Hematopoietic multipotent progenitor cell treated with erythropoietin and hydrocortisone succinate and interleukin-3 and kit ligand, for 6 days (in vitro differentiated cells): ENCODE measurements around the gene DGKI.
"Not testable (repeated sequence)": the region's sequence is repeated elsewhere in the genome, so short reads cannot be mapped to it uniquely, and the experiment has no call there.

Source experiments
- DNase-seq: peaks from one replicate; pipeline ENCODE4 v3.0.0-alpha.2; 2015

The DGKI gene

DNA sequence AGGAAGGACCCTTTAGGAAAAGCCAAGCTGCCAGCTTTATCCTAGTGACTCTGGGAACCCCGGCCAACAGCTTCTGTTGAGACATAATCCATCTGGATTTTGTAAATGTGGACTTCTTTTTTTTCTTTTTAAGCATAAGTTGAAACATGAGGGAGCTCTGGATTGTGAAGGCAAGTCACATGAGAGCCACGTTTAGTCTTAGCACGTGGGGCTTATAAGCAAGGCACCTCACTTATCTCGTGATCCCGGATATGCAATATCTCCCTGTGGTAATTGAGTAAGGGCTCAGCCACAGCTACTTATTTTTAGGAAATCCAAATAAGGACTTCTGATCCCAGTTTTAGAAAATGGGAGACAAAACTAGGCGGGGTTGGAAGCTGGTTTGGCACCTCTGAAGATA lies 392.0 kb downstream of the DGKI start:
- DNase-seq, result no peak

DNA sequence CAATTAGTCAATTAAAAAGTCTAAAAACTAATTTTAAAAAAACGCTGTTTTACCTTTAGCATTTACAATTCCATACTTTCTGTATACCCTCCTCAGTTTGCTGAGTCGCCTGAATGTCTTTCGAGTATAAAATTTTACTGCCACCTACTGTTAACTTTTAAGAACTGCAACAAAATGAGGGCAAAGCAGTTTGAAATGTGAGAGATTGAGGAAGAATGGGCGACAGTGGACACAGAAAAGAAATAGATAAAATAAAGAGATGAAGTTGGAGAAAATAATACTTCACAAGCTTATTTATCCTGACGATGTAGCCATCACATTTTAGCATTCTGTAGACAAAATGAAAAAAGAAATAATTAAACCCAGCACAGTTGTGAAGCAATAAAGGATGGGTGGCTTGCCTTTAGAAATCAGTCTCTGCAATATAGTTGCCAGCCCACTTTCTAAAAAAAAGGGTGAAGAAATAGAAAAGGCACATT lies 392.5 kb downstream of the DGKI start:
- DNase-seq, result peak; percentile 61

DNA sequence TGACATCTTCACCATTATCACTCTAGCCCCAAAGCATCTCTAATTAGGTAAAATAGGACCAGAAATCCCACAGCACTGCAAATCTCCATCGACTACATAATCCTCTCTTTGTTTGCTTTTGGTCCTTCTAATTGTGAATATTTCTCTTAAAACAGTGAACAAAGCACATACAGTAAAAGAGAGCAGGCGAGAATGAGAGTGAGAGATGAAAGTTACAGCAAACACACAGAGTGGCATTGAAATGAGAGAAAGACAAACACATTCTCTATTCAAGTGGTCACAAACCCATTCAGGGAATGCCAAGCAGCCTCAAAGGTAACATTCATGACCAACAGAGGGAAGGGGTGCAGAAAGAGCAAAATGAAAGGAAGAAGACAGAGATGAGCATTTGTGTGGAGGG lies 393.4 kb downstream of the DGKI start:
- DNase-seq, result no peak

DNA sequence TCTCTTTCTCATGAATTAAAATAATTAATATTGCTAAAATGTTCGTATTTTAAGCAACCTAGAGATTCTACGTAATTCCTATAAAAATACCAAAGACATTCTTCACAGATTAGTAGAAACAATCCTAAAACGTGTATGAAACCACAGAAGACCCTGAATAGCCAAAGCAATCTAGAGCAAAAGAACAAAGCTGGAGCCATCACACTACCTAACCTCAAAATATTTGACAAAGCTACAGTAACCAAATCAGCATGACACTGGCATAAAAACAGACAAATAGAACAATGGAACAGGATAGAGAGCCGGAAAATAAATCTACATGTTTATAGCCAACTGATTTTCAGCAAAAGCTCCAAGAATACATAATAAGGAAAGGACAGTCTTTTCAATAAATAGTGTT lies 397.8 kb downstream of the DGKI start:
- DNase-seq, result no peak

DNA sequence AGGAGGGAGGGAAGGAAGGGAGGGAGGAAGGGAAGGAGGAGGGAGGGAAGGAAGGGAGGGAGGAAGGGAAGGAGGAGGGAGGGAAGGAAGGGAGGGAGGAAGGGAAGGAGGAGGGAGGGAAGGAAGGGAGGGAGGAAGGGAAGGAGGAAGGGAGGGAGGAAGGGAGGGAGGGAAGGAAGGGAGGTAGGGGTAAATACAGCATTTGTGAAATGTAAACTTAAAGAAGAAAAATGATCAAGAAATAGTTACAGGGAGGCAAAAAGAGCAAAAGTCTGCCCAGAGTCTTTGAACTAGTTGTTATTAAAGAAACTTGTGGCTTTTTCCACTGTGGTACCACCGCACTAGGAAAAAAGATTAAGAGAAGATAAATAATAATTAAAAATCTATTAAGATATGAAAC lies 398.2 kb downstream of the DGKI start:
- DNase-seq, result not testable (repeated sequence)

DNA sequence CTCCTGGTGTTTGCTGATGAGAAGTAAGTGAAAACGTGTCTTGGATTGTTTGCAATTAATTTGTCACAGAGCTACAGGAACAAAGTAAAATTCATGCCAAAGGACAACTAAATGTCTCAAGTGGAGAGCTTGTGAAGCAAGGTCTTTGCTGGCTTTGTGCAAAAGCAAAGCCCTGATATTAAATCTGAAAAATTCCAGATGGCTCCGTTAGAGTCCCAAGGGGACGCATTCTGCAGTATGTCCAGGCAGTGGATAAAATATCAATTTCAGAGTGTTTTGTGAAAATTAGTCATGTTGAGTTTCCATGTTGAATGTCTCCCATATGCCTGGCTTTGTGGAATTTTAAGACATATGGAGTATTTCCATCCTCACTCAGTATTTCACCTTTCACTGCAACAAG lies 400.7 kb downstream of the DGKI start:
- DNase-seq, result no peak

DNA sequence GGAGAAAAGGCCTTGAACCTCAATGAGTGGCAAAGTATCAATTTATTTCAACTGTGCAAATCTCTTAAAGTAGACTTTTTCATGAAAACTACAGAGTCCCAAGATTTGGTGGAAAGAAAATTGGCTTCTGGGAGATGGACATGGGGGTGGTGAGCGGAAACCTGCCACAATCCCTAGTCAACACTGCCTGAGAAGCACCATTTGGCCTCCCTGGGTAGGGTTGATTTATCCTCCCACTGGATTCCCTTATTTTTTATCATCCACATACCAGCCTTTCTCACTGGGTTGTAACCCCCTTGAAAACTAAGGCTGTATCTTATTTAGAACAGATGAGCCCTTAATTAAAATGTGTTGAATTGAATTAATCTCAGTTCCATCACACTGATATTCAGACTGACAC lies 401.5 kb downstream of the DGKI start:
- DNase-seq, result no peak

DNA sequence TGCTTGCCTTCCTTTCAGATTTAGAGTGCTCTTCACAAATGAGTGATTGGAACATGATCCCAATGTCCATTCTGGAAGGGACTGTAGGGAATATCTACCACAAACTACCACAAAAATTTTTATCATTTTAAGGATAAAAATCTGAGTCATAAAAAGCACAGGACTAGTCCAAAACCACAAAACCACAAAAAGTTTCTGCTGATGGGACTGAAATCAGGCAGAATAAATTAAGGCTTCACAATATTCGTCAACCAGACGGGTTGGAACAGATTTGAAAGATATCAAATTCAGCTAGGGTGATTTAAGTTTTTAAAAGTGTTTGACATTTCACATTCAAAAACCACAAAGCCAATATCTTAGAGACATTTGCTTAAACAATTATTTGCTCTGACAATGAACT lies 403.2 kb downstream of the DGKI start:
- no peak for DNase-seq

DNA sequence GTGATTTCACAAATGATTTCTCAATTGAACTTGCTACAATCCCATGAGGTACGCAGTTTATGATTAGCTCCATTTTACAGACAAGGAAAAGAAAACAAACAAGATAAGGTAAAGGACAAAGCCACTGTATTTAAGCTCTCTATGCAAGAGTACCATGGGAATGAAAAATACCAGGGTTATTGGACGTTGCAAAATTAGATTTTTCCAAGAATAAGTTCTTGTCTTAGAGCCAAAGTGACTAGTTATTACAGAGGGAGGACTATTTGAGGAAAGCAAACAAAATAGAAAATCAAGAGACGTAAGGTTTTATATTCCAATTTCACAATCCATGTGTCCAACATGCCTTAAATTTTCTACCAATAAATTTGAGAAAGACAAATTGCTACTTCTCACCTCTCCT lies 405.3 kb downstream of the DGKI start:
- DNase-seq, result no peak

DNA sequence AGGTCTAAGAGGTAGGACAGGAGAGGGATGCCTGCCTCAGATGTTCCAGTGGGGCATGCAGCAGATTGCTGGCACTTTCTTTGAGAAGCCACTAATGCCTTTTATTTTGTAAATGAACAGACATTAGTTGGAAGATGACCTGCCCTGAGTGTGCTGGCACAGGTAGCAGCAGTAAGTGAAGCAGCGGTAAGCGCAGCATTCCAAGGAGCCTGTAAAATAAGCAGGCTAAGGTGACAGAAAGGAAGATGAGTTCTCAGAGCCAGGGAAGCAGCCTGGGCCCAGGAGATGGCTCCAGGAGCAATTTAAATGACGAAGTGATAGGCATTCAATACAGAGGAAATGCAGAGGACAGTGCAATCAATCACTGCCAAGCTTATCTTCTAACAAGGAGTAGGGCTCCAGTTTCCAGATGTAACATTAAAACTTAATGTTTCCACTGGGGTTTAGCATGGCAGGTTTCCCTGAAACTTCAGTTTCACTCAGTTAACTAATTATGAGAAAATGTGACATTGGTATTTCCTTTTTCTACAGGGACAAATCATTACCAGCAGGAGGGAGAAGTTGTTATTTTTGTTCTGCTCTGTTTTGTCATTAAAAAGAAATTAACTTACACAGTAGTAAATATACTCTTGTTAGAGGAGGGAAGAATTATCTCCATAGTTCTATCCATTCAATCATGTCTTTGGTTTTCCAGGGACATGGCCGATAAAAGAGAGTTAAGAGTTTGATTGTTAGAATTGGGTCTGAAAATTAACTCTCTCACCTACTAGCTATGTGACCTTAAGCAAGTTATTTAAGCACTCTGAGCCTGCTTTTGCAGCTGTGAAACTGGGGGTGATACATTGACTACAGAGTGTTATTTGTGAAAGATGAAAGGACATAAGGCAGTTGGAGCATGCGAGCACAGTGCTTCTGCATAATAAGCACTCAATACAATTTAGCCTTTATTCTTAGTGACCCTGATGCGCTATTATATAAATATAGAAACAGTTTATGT lies 406.6 kb downstream of the DGKI start:
- DNase-seq, result no peak

DNA sequence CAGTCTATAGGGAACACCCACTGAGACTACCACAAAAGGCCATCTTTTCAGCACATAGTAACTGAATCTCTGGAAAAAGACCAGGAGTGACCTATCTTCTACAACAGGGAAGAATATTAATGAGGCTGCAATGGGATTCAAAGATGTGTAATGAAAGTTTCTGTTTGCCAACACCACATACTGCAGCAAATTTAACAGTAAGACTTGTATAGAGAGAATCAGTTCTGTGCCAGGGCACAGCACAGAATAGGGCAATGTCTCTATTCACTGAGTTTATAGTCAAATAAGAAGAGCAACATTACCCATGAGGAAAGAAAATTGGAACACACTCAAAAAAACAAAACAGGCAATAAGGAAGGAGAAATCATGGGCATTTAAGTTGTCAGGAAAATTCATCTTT lies 411.8 kb downstream of the DGKI start:
- no peak for DNase-seq

DNA sequence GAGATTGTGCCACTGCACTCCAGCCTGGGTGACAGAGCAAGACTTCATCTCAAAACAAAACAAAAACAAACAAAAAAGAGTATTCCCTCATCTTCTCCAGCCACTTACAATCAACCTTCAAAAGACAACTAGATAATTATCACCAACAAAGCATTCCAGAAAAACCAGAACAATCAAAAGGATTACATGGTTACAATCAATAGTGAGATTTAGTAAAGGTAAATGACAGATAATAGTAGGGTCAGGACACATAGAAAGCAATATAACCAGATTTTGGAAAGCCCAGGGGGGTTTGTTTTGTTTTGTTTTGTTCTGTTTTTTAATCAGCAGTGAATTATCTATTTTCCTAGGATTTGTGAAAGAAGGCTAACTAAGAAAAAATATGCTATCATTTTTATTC lies 412.2 kb downstream of the DGKI start:
- no peak for DNase-seq

DNA sequence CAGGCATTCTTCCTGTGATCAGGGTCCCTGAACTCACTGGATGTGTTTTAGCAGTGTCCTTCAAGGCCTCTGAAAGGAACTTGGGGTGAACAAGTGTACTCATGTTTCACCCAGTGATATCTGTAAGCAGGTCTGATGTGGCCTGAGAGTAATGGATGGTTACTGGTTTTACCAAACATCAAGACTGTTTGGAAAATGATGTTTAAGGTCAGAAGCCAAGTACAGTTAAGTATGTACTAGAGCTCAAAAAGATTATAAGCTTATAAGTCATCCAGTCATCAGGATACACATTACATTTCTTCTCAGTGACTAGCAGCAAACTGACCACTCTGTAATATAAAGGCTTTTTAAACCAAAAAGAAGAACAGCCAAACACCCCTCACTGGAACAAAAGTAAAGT lies 423.5 kb downstream of the DGKI start:
- no peak for DNase-seq

DNA sequence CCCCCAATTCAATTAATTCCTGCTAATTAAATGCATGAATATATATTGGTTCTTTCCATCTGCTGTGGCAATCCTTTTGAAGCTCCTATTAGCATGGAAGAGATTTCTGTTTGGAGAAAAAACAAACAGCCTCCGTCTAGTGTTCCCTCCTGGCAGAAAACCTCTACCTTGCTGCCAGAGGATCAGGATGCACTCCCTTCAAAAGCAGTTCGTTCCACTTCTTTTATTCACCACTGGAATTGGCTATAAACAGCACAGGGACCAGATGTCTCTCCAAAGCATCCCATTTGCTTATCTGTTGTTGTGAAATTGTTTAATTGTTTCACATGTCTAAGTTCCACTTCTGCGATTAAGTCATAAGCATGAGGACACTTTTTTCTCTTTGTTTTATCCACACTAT lies 425.4 kb downstream of the DGKI start:
- no peak for DNase-seq

DNA sequence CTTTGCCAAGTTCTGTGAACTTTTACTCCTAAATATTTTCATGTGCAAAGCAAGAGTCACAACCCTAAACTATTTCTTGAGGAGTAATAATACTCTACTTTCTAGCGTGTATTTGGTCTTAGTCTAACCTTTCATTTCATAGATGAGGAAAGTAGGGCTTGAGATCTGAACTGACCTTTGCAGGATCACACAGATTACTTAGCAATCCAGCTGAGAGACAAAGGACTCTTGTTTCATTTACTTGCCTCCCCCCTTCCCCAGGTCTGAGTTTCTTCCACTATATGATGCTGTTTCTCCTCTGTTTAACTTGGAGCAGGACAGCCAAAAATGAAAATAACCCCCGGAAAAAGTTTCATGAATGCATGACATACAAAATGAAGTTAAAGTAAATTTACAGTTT lies 427.9 kb downstream of the DGKI start:
- DNase-seq, result no peak

DNA sequence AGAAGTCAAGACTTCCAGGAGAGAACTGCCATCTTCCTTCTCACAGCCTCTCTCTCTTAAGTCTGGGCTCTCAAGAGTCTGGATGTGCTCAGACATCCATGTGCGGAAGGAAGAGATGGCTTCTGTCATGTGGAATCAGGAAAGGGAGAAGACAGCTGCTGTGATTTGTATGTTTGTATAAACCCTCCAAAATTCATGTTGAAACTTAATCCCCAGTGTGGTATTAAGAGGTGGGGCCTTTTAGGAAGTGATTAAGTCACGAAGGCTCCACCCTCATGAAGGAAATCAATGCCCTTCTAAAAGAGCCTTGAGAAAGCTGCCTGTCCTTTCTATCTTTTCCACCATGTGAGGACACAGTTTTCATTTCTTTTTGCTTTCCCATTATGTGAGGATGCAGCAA lies 429.3 kb downstream of the DGKI start:
- no peak for DNase-seq

DNA sequence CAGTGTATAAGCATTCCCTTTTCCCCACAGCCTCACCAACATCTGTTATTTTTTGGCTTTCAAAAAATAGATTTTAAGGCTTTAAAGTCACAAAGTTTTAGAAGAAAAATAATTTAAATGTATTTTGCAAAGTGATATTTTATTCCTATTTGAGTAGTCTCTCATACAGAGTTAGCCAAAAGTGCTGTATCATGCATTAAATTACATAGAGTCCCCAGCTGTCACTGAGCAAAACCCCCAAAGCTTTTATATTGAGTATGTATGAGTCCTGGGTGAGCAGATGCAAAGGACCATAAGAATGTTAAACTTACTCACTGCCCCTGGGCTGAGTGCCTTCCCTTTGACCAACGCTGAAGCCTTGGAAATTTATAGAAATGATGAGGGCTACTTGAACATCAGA lies 432.9 kb downstream of the DGKI start:
- DNase-seq, result no peak

DNA sequence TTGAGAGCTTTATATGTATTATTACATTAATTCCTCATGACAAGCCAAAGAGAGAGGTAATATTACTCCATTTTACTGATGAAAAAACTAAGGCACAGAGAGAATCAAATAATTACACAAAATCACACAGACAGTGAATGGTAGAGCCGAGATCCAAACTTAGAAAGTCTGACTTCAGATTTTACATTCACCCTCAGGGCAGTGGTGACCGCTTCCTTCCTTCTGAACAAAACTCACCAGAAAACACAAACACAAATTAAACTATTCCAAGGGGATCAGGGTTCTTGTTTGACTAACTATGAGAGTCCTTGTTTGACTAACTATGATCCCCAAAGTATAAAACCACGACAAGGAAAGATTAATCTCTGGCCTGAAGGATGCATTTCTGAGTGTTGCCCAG lies 435.3 kb downstream of the DGKI start:
- DNase-seq, result no peak

DNA sequence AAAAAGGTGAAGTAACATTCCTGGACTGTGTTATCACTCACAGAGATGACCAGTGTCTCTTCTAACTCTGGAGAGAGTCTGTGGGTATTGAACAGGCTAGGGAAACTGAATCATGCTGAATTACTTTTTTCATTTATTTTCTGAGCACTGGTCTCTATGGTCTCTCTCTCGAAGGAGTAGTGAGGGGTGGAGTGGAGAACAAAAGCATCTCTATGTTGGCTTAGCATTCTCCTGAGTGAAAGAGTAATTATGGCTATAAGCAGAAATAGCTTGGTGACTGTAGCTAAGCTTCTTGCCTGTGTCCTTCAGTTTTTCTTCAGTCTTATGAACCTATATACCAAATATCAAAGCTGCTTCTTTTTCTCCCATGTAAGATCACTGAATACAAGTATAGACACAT lies 438.6 kb downstream of the DGKI start:
- no peak for DNase-seq

DNA sequence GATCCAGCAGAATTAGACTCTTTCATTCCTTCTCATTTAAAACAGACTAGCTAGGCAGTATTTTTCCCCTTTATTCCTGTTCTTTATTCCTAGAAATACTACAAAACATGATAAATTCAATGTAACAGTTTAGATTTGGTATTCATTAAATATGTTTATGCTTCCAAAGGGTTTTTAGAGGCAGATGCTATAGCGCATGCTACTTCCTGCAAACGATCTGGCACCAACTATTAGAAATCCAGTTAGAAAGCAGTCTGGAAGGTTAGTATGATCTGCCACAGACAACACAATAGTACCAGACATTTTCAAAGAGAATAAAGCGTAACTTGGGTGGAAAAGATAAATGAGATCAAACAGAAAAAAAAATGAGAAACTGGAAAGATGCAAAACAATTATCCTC lies 439.7 kb downstream of the DGKI start:
- no peak for DNase-seq

DNA sequence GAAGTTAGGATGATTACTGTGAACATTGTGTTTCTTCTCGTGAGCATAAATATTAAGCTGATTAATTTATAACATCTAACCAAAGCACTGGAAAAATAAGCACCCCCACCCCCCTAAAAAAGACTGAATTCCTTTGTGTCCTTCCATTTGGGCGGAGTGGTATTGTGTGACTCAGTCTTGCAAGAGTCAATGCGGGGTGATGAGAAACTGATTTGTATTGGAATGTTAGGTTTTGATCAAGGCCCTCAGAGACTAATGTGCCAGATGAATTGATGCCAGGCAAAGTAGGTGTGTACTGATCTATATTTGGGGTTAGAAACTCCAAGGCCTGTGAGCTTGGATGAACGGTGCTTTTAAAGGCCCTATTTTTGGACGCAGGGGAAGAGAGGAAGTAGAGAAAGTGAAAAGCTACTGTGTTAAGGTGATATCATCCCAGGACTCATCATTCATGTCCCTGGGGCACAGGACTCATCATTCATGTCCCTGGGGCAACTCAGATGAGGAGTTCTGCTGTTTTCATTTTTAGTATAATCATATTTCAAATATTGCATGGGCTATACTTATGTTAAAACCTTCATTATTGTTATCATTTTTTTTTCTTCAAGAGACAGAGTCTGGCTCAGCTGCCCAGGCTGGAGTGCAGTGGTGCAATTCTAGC lies 442.0 kb downstream of the DGKI start:
- DNase-seq, result no peak

DNA sequence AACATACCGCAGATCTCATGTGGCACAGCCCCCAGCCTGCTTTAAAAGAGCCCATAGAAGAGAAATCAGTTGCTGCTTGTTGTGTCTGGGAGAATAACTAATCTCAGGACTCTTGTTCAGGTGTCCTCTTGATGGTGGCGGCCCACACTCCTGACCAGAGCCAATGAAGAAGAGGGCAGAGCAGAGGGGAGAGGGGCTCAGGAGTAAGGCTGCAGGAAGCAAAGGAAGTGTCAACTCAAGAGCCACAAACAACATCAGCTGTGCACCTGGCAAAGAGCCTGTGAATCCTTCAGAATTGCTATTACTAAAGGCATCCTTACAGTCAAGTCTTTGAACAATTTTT lies 443.4 kb downstream of the DGKI start:
- no peak for DNase-seq

DNA sequence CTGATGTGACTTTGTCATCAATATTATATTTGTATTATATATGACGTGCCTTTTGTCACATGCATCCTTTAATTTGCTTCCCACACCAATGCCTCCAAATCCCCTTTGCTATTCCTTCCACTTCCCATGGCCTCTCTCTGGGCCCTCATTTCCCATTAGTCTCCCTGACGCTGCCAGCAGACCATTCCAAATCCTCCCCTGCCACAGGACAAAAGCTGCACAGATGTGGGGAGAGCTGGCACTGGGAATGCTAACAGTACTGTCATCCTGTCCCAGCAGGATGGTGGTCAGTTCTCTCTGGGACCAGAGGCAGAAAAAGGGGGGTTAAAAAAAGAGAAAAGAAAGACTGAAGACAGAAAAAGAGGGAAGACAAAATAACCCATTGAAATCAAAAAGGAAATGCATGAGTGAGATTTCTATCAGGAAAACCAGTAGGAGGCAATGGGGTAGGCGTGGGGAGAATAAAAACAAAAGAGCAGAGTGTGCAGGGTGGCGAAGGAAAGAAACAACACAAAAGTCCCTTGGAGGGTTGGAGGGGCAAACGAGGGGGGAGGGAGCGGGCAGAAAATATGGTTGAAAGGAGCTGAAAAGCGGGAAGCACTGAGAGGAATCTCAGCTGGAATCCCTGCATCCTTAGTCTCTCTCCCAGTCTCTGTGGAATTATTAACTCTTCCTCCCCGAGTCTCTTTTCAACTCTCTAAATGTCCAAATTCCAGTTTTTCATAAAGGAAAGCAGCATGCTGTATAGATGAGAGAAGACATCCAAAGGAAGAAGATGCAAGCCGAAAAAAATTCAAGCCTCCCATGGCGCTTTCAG lies 444.0 kb downstream of the DGKI start:
- no peak for DNase-seq
